ENCODE data around the gene PHETA1. TPM values are rescaled to one million over a fixed set of nuclear protein-coding genes. Genes with fewer than 3 reads are reported as not detected.

PHETA1 gene
- total and polyA plus RNA-seq, 11 donors, result 12.8 to 48.7 (median 24.5) TPM

DNA sequence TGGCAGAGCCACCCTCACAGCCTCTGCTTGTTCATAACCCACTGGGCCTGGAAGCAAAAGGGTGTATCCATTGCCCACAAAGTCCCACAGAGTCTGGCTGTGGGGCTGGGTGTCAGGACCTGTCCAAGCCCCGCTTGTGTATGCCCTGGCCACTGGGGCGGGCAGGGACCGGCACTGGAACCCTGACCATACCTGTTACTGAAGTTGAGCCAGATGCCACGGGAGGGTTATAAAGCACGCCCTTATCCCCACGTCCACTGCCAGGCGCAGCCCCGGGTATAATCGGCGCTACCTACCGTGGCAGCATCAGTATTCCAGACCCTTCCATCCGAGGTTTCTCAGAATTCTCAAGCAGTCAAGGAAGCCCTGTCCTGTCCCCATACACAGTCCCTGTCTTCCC lies 40.8 kb downstream of the PHETA1 start:
- TF ChIP-seq POLR2A (IDR thresholded peaks at IDR 0.05), result no peak
- TF ChIP-seq, protein P1, sequence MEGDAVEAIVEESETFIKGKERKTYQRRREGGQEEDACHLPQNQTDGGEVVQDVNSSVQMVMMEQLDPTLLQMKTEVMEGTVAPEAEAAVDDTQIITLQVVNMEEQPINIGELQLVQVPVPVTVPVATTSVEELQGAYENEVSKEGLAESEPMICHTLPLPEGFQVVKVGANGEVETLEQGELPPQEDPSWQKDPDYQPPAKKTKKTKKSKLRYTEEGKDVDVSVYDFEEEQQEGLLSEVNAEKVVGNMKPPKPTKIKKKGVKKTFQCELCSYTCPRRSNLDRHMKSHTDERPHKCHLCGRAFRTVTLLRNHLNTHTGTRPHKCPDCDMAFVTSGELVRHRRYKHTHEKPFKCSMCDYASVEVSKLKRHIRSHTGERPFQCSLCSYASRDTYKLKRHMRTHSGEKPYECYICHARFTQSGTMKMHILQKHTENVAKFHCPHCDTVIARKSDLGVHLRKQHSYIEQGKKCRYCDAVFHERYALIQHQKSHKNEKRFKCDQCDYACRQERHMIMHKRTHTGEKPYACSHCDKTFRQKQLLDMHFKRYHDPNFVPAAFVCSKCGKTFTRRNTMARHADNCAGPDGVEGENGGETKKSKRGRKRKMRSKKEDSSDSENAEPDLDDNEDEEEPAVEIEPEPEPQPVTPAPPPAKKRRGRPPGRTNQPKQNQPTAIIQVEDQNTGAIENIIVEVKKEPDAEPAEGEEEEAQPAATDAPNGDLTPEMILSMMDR (IDR thresholded peaks at IDR 0.05), result no peak
- Histone ChIP-seq H3K27ac (no peak overlapping the region), H3K36me3 (no peaks in the 10 kb centered on the region), H3K27me3 (peaks cover 0 to 7% (median 0%) of the 10 kb centered on the region in 9 donors), H3K9me3 (no peaks in the 10 kb centered on the region), H3K4me1 (no peaks in the 10 kb centered on the region), H3K4me3 (no peak overlapping the region)
- intact Hi-C loops (cut with DNase I), result no loop called here
- DNase-seq, result no peak
- 84 to 91% (median 87%) methylated on average over 12 of the region's 12 CpGs for WGBS, 4 donors
- ATAC-seq, result no peak

DNA sequence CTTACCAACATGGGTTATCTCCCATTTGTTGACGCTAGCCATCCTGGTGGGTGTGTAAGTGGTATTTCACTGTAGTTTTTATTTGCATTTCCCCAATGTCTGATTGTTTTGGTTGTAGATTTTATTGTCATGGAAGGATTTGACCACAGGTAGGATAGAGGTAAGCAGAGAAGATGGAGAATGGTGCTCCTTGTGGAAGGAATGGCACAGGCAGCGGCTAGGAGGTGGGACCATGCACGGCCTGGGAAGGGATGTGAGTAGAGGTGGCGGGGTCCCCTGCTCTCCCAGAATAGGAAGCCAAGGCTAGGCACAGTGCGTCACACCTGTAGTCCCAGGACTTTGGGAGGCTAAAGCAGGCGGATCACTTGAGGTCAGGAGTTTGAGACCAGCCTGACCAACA lies 41.4 kb downstream of the PHETA1 start:
- intact Hi-C loops (cut with DNase I), result no loop called here
- Histone ChIP-seq H3K27ac (no peak overlapping the region), H3K27me3 (peaks cover 0 to 7% (median 0%) of the 10 kb centered on the region in 9 donors), H3K4me3 (no peak overlapping the region), H3K9me3 (no peaks in the 10 kb centered on the region), H3K4me1 (no peaks in the 10 kb centered on the region), H3K36me3 (no peaks in the 10 kb centered on the region)
- ATAC-seq (no peak), DNase-seq (no peak)
- WGBS, 4 donors, result 85 to 90% (median 88%) methylated on average over 6 of the region's 6 CpGs
- TF ChIP-seq, protein P1 (IDR thresholded peaks at IDR 0.05), result no peak
- TF ChIP-seq POLR2A (IDR thresholded peaks at IDR 0.05), result no peak

DNA sequence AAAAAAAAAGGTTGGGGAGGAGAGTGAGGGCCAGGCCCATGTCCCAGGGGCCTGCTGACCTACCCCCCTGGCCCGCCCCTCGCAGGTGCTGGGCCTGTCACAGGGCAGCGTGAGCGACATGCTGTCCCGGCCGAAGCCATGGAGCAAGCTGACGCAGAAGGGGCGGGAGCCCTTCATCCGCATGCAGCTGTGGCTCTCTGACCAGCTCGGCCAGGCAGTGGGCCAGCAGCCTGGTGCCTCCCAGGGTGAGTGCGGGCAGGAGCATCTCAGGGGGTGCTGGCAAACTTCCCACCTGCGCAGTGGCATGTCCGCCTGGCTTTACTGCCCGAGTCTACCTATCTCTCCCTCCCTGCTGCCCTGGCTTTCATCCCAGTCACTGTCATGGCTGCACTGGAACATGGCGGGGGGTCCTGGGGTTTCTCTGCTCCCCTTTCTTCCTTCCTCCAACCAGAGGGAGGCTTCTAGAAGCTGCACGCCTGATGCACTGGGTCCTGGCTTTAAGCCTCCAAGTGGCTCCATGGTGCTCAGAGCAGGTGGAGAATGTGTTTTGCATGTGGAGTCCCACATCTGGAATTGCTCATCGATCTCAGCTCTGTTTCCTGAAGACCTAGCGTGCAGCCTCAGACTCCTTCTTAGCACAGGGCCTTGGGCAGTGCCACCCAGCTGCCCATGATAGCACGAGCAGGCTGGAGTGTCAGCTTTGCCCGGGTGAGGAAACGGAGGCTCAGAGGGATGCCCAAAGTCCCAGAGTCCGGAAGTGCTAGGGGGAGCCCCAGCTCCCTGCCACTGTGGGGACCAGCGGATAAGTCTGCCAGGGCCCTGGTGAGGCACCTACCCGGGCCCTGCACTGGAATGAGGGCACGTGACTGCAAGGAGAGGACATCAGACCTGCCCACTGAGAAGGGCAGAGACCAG lies 46.3 kb downstream of the PHETA1 start:
- peak; percentile 62 to 82 (median 72) for ATAC-seq
- DNase-seq, result peak in 3 of 5 donors; percentile 55 to 73 (median 60)
- Histone ChIP-seq H3K4me1 (no peaks in the 10 kb centered on the region), H3K36me3 (no peaks in the 10 kb centered on the region), H3K4me3 (no peak overlapping the region), H3K9me3 (no peaks in the 10 kb centered on the region), H3K27ac (no peak overlapping the region), H3K27me3 (peaks cover 0 to 4% (median 0%) of the 10 kb centered on the region in 9 donors)
- no peak for TF ChIP-seq POLR2A (IDR thresholded peaks at IDR 0.05)
- TF ChIP-seq, protein P1 (IDR thresholded peaks at IDR 0.05), result no peak
- intact Hi-C loops (cut with DNase I), result no loop called here
- 69 to 71% (median 70%) methylated on average over 20 to 25 of the region's 25 CpGs for WGBS, 4 donors

DNA sequence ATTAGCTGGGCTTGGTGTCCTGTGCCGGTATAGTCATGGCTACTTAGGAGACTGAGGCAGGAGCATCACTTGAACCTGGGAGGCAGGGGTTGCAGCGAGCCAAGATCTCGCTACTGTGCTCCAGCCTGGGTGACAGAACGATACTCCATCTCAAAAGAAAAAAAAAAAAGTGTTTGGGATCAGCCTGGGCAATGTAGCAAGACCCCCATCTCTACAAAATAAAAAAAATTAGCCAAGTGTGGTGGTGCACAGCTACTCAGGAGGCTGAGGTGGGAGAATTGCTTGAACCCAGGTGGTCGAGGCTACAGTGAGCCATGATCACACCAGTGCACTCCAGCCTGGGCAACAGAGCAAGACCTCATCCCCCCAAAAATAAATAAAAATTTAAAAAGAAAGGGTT lies 47.6 kb downstream of the PHETA1 start:
- ATAC-seq (no peak), DNase-seq (no peak)
- Histone ChIP-seq H3K4me3 (no peak overlapping the region), H3K27me3 (peaks cover 0 to 4% (median 0%) of the 10 kb centered on the region in 9 donors), H3K9me3 (no peaks in the 10 kb centered on the region), H3K4me1 (peaks cover 0 to 6% (median 0%) of the 10 kb centered on the region in 12 donors), H3K27ac (no peak overlapping the region), H3K36me3 (no peaks in the 10 kb centered on the region)
- WGBS, 4 donors, result 83 to 90% (median 85%) methylated on average over 5 of the region's 5 CpGs
- intact Hi-C loops (cut with DNase I), result no loop called here
- TF ChIP-seq, protein P1 (IDR thresholded peaks at IDR 0.05), result no peak
- no peak for TF ChIP-seq POLR2A (IDR thresholded peaks at IDR 0.05)
